ENCODE data around the gene PDE7B.
A peak's percentile ranks its signal among the peaks of the same experiment; 100 is the strongest.

Gene PDE7B

DNA sequence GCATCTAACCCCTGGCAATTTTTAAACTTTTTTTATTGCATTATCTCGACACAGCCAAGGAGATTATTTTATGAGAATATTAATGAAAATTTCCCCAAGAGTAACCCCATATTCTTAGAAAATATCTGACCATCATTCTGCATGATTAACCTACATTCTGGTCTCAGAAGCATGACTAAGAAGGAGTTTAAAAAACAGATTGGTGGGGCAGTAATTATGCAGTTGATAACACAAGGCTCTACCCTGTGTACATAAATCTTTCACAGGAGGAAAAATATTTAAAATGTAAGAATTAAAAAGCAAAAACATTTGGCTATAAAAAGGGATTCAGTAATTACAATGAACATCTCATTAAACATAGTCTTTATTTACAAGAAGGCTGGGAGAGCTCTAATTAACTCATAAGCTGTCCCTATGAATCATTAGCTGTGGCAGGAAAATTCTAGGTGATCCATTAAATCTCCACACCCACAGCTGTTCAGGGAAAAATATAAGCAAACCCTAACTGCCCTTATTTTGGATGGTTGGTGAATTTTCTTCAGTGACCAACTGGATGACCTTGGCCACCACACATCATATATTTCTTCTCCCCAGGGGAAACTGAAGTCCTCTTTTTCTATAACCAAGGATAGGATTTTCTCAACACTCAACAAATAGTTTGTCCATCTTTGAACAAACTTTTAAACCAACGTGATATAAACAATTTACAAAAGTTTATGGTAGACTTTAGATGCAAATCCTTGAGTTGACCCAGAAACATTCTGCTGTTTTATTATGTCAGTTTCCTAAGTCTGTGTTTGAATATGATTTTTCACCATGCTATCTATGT, 59.5 kb downstream of the PDE7B start:
- TF ChIP-seq, protein P1, sequence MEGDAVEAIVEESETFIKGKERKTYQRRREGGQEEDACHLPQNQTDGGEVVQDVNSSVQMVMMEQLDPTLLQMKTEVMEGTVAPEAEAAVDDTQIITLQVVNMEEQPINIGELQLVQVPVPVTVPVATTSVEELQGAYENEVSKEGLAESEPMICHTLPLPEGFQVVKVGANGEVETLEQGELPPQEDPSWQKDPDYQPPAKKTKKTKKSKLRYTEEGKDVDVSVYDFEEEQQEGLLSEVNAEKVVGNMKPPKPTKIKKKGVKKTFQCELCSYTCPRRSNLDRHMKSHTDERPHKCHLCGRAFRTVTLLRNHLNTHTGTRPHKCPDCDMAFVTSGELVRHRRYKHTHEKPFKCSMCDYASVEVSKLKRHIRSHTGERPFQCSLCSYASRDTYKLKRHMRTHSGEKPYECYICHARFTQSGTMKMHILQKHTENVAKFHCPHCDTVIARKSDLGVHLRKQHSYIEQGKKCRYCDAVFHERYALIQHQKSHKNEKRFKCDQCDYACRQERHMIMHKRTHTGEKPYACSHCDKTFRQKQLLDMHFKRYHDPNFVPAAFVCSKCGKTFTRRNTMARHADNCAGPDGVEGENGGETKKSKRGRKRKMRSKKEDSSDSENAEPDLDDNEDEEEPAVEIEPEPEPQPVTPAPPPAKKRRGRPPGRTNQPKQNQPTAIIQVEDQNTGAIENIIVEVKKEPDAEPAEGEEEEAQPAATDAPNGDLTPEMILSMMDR (conservative IDR thresholded peaks at IDR 0.05) = no peak
- H3K27ac ChIP-seq = no peak overlapping the region

DNA sequence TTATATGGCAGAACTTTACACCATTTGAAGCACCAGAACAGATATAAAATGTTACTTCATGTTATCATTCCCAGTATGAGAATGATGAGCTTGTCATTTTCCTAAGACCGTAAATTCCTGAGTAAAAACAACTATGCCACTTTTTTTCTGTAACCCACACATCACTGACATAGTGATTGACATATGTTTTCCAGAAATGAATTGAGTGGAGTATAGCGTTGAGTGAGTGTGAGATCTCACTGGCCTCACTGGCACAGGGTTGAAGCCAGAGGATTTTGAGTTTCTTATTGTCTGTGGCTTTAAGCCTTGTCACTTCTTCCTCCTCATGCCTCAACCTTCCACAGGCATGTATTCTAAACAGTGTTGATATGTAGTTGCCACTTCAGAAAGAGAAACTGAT, 62.3 kb downstream of the PDE7B start:
- H3K27ac ChIP-seq = no peak overlapping the region
- TF ChIP-seq, protein P1 (conservative IDR thresholded peaks at IDR 0.05) = no peak

DNA sequence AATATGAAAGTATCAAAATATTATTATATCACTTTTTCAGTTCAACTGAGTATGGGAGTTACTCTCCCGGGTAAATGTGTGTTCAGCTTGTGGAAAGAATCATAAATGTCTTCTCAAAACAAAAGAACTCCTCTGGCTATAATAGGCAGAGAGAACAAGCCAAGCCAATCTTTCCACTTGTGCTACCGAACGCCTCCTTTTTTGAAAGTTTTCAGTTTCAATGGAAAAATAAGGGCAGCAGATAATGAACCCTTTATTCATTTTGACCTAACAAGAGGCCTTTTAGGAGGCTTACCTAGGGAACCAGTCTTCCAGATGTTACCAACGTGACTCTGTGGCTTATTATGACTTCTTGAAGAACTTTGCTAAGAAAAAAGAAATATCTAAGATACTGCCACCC, 67.5 kb downstream of the PDE7B start:
- no peak overlapping the region for H3K27ac ChIP-seq
- TF ChIP-seq, protein P1 (conservative IDR thresholded peaks at IDR 0.05) = no peak

DNA sequence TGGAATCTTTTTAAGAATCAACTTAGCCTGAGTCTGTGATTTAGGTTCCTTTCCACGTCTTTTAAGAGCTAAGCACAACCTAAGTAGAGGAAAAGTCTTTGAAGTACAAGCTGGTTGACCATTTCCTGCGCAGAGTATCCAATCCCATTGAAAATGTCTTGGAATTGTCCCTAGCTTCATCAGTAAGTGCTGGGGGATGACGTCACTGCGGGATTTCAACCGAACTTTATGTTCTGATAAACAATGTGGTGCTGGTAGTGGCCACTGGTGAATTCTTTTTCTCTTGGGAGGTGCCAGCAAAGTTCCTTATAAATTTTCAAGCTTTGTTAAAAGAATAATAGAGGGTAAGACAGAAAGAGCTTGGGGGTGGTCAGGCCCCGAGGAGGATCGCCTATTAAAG, 69.2 kb downstream of the PDE7B start:
- H3K27ac ChIP-seq = no peak overlapping the region
- TF ChIP-seq, protein P1 (conservative IDR thresholded peaks at IDR 0.05) = no peak

DNA sequence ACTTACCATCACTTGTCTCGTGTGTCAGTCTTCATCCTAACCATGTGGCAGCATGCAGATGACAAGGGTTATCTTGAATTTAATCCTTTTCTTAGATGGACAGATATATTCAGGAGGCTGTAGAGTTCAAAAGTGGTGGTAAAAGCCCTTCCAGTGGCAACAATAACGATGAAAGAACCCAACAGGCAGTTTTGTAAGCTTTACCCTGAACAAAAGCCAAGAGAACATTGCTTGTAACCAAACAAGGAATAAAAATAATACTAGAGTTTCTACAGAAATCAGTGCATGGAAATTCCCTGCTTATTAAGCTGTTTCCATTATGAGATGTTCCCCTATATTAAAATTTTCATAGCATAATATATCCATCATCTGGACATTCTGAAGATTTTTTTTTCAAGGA, 69.7 kb downstream of the PDE7B start:
- no peak overlapping the region for H3K27ac ChIP-seq
- TF ChIP-seq, protein P1 (conservative IDR thresholded peaks at IDR 0.05) = no peak

DNA sequence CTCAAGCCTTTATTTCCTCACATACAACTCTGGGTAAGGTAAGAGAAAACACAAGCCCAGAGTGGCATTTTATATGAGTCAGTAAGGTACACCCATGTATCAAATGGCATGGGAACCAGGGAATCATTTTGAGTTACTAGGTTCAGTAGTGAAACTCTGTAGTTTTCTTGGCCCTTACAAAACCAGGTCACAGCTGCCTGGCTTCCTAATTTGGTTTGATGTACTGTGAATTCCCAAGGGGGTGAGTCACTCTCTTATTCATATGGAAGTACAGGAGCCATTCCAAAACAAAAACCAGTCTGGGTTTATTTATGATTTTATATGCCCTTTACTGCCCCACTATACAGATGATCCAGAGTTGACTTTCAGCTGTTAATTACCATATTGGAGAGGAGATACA, 70.7 kb downstream of the PDE7B start:
- TF ChIP-seq, protein P1 (conservative IDR thresholded peaks at IDR 0.05) = no peak
- H3K27ac ChIP-seq = peak overlapping the region; percentile 27

DNA sequence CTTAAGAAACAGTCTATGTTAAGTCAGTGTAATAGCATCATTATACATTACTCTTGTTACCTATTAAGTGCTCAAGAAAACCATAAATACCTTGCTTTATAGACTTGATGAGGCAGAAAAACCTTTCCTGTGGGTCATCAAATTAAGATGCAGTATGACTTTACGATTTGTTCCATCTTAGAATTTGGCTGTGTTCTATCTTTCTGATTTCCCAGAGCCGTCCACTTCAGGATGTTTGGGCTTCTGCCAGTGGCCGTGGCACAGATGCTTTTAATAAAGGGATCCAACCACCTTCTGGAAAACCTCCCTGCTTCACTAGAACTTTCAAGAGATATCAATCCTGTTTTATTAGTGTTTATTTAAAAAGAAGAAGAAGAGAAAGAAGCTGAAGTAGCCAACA, 71.2 kb downstream of the PDE7B start:
- H3K27ac ChIP-seq = peak overlapping the region; percentile 27
- TF ChIP-seq, protein P1 (conservative IDR thresholded peaks at IDR 0.05) = no peak
